HFF-Myc (cell line): ENCODE results near the gene DDX56.

Experiments
- DNase-seq: peaks from one replicate; pipeline ENCODE4 v3.0.0-alpha.2; 2011; ENCODE audit warnings: low read depth; ENCODE audit errors: extremely low read depth
- H3K4me3 ChIP-seq: replicated peaks from 2 replicates; pipeline ENCODE4 v1.5.1; 2011; ENCODE audit warnings: low read depth, mild to moderate bottlenecking, control low read depth, low read length
- TF ChIP-seq, protein P1 (sequence below): IDR thresholded peaks from 2 replicates; pipeline ENCODE4 v1.5.1; 2012; ENCODE audit warnings: mild to moderate bottlenecking, low read depth, low read length, control low read depth; ENCODE audit errors: missing control alignments

The DDX56 gene, protein sequence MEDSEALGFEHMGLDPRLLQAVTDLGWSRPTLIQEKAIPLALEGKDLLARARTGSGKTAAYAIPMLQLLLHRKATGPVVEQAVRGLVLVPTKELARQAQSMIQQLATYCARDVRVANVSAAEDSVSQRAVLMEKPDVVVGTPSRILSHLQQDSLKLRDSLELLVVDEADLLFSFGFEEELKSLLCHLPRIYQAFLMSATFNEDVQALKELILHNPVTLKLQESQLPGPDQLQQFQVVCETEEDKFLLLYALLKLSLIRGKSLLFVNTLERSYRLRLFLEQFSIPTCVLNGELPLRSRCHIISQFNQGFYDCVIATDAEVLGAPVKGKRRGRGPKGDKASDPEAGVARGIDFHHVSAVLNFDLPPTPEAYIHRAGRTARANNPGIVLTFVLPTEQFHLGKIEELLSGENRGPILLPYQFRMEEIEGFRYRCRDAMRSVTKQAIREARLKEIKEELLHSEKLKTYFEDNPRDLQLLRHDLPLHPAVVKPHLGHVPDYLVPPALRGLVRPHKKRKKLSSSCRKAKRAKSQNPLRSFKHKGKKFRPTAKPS

DNA sequence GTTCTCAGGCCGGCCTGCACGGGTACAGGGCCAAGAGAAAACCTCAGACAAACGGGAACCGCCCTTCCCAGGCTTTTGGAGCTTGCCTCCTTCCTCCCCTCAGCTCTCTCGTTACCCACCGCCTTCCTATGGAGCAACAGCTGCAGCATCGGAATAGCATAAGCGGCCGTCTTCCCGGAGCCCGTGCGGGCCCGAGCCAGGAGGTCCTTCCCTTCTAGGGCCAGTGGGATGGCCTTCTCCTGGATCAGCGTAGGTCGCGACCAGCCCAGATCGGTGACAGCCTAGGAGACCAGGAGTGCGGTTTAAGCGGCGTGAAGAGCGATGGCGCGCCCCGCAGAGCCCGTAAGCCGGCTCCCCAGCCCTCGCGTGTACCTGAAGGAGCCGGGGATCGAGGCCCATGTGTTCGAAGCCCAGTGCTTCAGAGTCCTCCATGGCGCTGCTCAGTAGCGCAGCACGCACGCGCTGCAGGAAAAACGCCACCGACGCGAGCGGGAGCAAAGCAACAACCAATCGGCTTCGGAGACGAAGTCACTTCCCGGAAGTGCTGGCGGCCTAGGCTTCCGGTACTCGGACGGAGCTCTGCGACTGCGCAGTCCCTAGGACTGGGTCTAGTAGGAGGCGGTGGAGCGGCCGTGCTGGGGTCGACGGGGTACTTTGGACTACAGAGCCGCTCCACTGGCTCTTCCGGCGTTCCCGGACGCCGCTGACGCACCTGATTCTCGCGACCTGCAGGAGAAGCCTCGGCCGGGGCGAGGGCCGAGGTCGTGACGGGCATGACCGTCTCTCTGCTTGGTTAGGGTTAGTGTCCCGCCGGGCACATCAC lies at the start of gene DDX56:
Gene DDX56, minus strand, starts transcription at position 445 of the 823 bp plus-strand sequence. Its CDS starts 13 bp downstream, at position 432.
- peak within 1 kb of the TSS; percentile 72 for H3K4me3 ChIP-seq
- peak; percentile 84 for DNase-seq
- TF ChIP-seq, protein P1, sequence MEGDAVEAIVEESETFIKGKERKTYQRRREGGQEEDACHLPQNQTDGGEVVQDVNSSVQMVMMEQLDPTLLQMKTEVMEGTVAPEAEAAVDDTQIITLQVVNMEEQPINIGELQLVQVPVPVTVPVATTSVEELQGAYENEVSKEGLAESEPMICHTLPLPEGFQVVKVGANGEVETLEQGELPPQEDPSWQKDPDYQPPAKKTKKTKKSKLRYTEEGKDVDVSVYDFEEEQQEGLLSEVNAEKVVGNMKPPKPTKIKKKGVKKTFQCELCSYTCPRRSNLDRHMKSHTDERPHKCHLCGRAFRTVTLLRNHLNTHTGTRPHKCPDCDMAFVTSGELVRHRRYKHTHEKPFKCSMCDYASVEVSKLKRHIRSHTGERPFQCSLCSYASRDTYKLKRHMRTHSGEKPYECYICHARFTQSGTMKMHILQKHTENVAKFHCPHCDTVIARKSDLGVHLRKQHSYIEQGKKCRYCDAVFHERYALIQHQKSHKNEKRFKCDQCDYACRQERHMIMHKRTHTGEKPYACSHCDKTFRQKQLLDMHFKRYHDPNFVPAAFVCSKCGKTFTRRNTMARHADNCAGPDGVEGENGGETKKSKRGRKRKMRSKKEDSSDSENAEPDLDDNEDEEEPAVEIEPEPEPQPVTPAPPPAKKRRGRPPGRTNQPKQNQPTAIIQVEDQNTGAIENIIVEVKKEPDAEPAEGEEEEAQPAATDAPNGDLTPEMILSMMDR = no peak

DNA sequence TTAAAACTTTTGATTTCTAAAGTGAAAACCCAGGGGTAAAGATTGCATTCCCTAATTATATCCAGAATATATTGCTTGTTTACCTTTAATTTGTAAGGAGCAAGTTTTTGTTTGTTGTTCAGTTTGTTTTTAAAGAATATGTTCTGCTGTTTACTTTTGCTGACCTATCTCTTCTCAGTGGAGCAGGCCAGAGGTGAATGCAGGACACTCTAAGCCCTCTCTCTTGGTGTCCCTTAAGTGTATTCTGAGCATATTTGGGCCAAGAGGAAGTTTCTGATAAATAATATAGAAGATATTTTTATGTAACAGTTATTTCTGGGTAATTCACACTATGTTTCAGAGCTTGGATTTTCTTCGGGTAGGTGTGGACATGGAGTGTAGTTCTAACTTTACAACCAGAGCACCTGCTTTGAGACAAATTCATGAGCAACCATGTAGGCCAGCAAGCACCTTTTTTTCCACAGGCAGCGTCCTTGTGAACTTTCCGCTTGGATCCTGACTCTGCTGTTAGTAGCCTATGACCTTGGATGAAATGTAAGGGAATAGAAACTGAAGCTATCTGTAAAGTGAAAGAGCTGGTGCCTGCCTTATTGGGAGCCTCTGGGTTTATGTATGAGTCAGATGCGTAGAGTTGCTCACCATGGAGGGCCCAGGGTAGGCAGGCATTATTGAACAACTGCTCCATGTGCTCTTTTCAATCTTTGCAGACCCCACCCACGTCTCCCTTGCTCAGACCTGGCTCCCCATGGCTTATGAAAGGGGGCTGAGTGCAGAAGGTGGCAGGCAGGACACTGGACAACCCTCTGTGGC lies 48.8 kb upstream of the DDX56 start:
- DNase-seq = no peak
- TF ChIP-seq, protein P1 = no peak
- no peak overlapping the region for H3K4me3 ChIP-seq

DNA sequence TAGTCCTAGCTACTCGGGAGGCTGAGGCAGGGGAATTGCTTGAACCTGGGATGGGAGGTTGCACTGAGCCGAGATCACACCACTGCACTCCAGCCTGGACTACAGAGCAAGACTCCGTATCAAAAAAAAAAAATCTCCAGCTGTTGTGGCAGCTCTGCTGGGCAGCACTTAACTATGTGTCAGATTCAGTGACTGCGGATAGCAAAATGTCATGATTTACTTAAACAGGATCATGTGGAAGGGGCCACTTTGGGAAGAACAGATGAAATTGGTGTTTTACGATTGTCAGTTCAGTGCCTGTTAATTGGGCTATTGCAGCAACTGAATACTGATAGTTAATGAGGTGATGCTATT lies 48.0 kb upstream of the DDX56 start:
- H3K4me3 ChIP-seq = no peak overlapping the region
- DNase-seq = no peak
- TF ChIP-seq, protein P1 = no peak

DNA sequence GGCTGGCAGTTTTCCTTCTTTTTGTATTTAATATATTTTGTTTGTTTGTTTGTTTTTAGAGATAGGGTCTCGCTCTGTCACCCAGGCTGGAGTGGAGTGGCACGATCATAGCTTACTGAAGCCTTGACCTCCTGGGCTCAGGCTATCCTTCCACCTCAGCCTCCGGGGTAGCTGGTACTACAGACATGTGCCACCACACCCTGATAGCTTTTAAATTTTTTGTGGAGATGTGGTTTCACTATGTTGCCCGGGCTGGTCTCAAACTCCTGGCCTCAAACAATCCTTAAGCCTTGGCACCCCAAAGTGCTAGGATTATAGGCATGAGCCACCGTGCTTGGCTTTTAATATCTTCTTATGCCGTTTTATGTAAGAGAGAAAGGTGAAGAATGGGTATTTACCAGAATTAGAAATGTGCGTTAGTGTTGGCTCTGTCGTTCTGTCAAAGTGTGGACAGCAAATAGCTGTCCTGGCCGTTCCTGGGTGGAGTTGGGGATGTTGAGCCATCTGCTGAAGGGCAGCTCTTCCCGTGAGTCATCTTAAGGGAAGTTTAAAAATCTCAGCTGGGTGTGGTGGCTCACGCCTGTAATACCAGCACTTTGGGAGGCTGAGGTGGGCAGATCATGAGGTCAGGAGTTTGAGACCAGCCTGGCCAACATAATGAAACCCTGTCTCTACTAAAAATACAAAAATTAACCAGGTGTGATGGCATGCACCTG lies 47.5 kb upstream of the DDX56 start:
- no peak overlapping the region for H3K4me3 ChIP-seq
- no peak for DNase-seq
- TF ChIP-seq, protein P1 = no peak

DNA sequence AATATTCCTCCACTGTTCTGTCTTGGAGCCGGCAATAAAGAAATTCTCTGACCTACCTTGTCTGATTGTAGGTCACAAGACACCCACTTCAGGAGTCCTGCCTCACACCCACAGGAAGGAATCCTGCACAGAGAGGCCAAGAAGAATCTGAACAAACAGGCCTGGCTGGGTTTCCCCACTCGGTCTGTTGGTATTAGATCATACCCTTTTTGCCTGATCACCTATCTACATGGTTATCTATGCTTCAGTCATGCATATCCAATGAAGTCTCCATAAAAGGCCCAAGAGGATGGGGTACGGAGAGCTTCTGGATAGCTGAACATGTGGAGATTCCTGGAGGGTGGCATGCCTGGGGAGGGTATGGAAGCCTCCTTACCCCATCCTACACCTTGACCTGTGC lies 45.0 kb upstream of the DDX56 start:
- no peak overlapping the region for H3K4me3 ChIP-seq
- TF ChIP-seq, protein P1 = no peak
- DNase-seq = no peak

DNA sequence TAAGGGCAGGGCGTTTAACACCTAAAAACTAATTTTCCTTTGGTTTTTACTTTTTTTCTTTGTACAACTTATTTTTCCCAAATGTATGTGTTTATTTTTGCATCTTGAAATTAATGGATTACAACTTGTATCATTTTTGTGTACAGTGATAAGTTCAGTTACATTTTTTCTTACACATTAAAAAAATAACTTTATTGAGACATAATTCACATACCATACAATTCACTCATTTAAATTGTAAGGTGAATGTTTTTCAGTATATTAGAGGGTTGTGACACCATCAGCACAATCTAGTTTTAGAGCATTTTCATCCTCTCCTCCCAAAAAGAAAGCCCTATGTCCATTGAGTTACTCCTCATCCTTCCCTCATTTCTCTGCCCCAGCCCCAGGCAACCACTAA lies 44.3 kb upstream of the DDX56 start:
- H3K4me3 ChIP-seq = no peak overlapping the region
- TF ChIP-seq, protein P1 = no peak
- DNase-seq = no peak
